Measurements from ENCODE around the gene CLHC1.
"Not testable (repeated sequence)": the region's sequence is repeated elsewhere in the genome, so short reads cannot be mapped to it uniquely, and the experiment has no call there.

CLHC1 gene

GRCh38 chr2:55135491-55135890 lies 96.6 kb downstream of the CLHC1 start:
- in situ Hi-C loops (cut with MboI; ENCODE audit: low sequenced_read_pairs): no loop called here
- H3K4me1 ChIP-seq: peaks cover 19% of the 10 kb centered on the region
- no peaks in the 10 kb centered on the region for H3K27me3 ChIP-seq (ENCODE audit: low read depth)
- DNase-seq (ENCODE audit: low spot score in 2 of 2): no peak
- no peak overlapping the region for H3K4me3 ChIP-seq
- no peaks in the 10 kb centered on the region for H3K36me3 ChIP-seq (replicated peaks)
- H3K9me3 ChIP-seq: no peaks in the 10 kb centered on the region

GRCh38 chr2:55134316-55134706 lies 97.8 kb downstream of the CLHC1 start:
- DNase-seq (ENCODE audit: low spot score in 2 of 2): no peak
- H3K9me3 ChIP-seq: no peaks in the 10 kb centered on the region
- in situ Hi-C loops (cut with MboI; ENCODE audit: low sequenced_read_pairs): no loop called here
- H3K4me1 ChIP-seq: peaks cover 19% of the 10 kb centered on the region
- H3K36me3 ChIP-seq (replicated peaks): no peaks in the 10 kb centered on the region
- no peak overlapping the region for H3K4me3 ChIP-seq
- no peaks in the 10 kb centered on the region for H3K27me3 ChIP-seq (ENCODE audit: low read depth)

- in situ Hi-C loops (cut with MboI; ENCODE audit: low sequenced_read_pairs): no loop called here
- peak overlapping the region; percentile 22 for H3K4me3 ChIP-seq
Observed at GRCh38 chr2:55133467-55134315, 98.4 kb downstream of the CLHC1 start.

GRCh38 chr2:55130849-55131248 lies 101.2 kb downstream of the CLHC1 start:
- Histone ChIP-seq H3K4me1 (peaks cover 19% of the 10 kb centered on the region), H3K4me3 (no peak overlapping the region), H3K9me3 (no peaks in the 10 kb centered on the region), H3K36me3 (replicated peaks) (no peaks in the 10 kb centered on the region), H3K27me3 (ENCODE audit: low read depth) (no peaks in the 10 kb centered on the region)
- in situ Hi-C loops (cut with MboI; ENCODE audit: low sequenced_read_pairs): no loop called here
- no peak for DNase-seq (ENCODE audit: low spot score in 2 of 2)

More at GRCh38 chr2:55133467-55134315, 98.4 kb downstream of the CLHC1 start:
- Histone ChIP-seq H3K36me3 (replicated peaks) (no peaks in the 10 kb centered on the region), H3K27me3 (ENCODE audit: low read depth) (no peaks in the 10 kb centered on the region), H3K9me3 (no peaks in the 10 kb centered on the region), H3K4me1 (peaks cover 19% of the 10 kb centered on the region)
- DNase-seq (ENCODE audit: low spot score in 2 of 2): peak; percentile 87 to 100

- H3K27me3 ChIP-seq (ENCODE audit: low read depth); DNase-seq (ENCODE audit: low spot score in 2 of 2); H3K4me1 ChIP-seq; in situ Hi-C loops (cut with MboI; ENCODE audit: low sequenced_read_pairs); H3K4me3 ChIP-seq; H3K36me3 ChIP-seq (replicated peaks); H3K9me3 ChIP-seq: not testable (repeated sequence)
Observed at GRCh38 chr2:55126643-55127042, 105.5 kb downstream of the CLHC1 start.
